ENCODE measurements around the gene COL9A3.

COL9A3 gene

DNA sequence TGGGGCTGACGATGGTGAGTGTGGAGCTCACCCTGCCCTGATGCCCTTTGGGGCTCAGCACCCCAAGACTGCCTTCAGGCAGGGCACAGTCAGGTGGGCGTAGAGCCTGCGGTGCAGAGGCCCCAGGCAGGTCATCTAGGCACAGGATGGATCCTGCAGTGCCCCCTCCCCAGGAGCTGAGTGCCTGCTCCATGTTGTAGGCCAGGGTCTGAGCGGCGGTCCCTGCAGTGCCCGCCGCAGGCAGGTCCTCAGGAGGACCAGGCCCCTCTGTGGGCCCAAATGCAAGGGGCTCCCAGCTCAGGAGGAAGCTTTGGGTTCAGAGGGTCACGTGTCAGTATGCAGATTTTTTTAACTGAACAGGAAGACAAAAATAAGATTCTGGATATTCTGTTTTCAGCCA, 17.8 kb upstream of the COL9A3 start:
- no peak for DNase-seq

DNA sequence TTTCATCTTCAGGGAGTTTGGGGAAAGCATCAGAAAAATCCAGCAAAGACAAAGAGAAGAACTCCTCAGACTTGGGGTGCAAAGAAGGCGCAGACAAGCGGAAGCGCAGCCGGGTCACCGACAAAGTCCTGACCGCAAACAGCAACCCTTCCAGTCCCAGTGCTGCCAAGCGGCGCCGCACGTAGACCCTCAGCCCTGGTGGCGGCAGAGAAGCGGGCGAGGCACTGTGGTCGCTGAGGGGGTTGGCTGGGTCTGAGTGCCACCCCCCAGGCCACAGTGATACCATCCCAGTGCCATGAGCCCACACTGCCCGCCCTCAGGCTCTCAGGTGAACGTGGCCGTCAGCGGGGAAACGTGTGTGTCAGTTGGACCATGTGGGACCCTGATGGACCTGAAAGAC, 17.4 kb upstream of the COL9A3 start:
- DNase-seq, result no peak

DNA sequence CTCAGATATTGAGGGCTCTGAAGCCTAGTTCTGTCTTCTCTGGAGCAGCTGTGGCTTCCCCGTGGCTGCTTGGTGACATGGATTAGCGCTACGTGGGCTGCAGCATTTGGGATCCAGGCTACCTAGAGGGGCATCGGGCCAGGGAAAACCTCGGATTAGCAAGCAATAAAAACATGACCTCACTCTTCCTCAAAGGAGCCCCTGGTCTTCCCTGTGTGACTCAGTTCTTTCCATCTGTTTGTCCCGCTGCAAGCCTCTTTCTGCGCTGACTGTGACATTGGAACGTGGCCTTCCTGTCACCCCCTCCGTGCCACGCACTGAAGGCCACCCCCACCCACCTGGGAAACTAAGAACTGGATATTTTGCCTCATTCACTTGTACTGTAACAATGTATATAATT, 17.0 kb upstream of the COL9A3 start:
- no peak for DNase-seq

DNA sequence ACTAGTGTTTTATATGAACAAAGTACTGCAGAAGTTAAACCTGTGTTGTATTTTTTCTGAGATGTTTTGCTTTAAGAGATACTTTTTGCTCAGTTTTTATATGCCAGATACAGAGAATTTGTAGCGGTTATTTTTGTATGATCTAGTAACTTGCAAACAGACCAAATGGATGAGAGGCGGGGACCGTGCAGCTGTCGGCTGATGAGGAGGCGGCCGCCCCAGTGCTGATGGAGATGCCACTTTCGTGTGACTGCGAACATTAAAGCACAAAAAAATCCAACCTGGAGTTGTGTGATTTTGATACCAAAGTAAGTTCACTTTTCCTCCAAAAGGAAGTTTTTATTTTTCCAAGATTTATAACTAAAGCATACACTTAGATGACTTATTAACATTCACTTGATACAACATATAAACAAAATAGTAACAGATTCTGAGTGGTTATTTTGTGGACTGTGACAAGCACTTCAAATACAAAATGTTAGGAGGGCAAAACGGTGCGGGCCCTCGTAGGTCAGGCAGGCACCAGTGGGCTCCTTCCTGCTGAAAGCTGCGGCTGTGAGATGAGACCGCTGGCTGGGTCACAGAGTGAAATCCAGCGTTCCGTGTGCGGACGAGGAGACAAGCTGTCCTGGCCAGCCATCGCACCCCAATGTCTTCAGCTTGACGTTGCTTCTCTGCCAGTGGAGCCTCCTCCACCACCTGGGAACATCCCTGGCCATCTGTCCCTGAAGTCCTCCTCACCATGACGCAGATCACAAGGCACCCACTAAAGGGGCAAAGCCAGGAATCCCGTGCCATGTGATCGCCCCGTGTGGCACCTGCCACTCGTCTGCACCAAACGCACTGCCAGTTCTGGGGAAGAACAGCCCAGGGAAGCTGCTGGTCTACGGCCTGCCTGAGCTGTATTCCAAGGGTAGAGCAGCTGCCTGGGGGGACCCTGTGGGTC, 16.3 kb upstream of the COL9A3 start:
- no peak for DNase-seq

DNA sequence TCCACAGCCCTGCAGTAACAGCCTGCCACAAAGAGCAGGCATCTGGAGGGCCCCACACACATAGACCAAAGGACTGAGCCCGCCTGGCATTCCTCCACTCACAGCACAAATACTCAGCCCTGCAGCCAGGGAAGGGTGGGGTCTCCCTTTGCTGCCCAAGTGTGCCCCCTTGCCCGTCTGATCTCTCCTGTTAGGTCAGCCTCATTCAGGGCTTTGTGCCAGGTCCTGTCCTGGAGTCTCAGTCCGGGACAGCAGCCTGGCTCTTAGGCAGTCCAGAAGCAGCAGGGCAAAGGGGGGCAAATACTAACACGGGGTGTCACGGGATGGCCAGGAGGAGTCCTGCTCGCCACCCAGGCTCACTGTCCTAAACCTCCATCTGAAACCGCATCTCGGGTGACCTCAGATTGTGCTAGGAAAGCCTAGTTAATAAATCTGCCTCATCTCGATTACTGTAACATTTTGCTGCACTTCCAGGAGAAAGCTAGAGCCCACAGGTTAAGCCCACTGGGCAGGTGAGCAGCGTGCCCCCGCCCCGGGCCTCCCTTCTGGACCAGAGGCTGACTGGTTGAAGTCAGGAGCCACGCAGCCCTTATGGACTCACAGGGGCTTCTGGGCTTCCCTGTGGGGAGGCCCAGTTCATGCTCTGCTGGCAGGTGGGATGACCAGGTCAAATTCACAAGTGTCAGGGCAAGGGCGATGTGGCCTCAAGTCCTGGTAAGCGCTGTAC, 15.4 kb upstream of the COL9A3 start:
- DNase-seq, result no peak

DNA sequence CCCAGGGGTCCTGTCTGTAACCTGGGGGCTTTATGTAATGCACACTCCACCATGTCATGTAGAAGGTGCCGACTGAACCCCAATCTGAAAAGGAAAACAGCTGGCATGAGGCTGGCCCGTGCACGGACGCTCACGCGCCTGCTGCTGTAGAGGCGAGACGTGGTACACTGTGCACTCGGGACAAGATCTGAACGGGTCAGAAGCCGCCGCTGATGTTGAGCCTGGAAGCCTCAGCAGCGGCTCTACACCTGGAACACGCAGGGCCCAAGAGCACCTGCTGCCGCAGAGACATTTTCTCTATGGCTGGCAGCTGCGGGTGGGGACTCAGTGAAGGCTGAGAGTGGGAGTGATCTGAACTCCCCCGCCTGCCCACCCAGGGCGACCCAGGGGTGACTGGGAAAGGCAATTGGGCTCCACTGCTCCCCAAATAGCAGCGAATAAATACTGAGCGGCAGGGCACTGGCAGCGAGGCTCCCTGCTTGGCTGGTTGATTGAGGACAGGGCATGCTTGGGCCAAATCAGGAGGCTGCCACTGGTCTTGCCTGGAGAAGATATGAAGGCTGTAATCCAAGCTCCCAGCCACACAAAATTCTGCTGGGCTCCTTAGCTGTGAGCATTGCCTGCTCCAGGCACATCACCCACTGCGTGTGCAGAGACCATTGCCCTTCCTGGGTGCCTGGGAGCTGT, 14.7 kb upstream of the COL9A3 start:
- no peak for DNase-seq

DNA sequence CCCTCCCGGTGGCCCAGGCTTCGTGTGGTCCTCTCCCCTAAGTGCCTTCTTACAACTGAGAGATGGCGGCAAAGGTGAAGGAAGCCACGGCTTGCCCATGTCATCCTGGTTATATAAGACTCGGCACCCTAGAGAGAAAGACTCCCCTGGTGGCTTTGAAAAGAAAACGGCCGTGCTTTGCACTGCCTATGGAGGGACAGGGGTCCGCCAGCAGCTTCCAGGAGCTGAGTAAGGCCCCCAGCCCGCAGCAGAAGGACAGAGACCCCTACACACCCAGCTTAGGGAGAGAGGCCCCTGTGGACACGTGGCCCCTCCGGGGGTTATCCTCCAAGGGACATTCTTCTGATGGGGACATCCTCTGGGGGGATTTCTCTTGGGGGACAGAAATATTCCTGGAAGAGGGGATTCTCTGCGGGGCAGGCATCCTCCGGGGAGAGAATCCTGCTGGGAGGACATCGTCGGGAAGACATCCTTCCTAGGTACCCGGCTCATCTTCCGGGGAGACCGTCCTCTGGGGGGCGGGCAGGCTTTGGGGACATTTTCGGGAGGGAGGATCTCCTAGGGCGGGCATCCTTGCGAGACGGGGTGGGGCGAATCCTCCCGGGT, 12.7 kb upstream of the COL9A3 start:
- DNase-seq, result no peak

DNA sequence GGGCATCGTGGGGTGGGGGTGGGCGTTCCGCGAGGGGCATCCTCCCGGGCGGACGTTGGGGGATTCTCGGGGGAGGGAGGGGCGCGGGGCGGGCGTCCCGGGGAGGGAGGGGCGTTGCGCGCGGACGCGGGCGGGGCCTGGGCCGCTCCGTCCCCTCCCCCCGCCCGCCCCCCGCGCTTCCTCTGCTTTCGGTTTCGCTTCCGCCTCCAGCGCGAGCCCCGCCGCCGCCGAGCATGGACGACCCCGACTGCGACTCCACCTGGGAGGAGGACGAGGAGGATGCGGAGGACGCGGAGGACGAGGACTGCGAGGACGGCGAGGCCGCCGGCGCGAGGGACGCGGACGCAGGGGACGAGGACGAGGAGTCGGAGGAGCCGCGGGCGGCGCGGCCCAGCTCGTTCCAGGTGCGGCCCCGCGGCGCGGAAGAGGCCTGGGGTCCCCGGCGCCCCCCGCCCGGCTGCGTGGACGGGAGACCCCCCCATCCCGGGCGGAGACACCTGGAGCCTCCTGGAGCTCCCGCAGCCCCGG, 12.2 kb upstream of the COL9A3 start, which contains the start of gene OGFR:
Gene OGFR (plus strand): TSS at position 209 of the 528 bp plus-strand sequence. CDS start 25 bp downstream, at position 234.
- peak in 1 of 2 donors; percentile 47 for DNase-seq

DNA sequence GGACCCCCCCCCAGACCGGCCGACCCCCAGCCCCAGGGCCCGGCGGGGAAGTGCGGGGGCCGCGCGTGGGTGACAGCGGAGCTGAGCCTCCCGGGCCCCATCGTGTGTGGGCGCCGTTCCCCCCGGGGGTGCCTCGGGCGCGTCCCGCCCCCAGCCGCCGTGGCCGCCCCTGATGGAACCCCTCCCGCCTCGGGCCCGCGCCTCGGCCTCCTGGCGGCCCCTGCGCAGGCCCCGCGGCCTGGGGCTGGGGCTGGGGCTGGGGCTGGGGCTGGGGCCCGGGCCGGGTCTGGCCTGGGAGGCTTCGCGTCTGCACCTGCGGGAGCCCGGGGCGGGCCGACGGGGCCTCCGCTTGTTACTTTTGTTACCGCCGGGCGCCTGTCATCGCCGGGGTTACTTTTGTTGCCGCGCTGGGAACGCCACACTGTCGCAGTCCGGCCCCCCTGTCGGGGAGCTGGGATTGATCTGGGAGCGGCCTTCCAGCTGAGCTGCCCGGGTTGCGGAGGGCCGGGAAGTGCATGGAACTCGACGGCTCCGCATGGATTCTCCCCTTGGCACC, 11.6 kb upstream of the COL9A3 start:
- no peak for DNase-seq

DNA sequence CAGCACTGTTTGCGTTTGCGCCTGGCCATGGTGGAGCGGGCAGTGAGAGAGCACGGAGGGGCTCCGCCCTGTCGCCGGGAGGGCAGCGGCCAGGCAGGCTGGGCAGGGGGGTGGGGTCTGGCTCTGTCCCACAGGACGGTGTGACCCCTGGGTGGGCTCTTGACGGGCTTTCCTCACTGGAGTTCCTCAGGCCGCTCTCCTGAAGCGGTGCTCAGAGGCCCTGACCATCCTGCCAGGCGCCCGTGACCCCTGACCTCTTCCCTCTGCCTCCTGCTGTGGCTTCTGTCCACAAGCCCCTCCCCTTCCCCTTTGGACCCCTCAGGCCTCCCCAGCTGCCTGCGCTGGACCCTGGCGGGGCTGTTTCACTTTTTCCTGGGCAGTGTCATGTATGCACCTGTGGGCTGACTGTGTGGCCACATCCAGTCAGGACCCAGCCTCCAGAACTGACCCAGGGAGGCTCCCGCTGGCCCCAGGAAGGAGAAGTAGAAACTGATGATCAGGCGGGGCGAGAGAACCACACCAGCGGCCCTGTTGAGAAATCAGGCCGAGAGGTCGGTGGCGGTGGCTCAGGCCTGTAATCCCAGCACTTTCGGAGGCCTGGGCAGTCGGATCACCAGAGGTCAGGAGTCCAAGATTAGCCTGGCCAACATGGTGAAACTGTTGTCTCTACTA, 11.0 kb upstream of the COL9A3 start:
- DNase-seq, result peak; percentile 78 to 81

DNA sequence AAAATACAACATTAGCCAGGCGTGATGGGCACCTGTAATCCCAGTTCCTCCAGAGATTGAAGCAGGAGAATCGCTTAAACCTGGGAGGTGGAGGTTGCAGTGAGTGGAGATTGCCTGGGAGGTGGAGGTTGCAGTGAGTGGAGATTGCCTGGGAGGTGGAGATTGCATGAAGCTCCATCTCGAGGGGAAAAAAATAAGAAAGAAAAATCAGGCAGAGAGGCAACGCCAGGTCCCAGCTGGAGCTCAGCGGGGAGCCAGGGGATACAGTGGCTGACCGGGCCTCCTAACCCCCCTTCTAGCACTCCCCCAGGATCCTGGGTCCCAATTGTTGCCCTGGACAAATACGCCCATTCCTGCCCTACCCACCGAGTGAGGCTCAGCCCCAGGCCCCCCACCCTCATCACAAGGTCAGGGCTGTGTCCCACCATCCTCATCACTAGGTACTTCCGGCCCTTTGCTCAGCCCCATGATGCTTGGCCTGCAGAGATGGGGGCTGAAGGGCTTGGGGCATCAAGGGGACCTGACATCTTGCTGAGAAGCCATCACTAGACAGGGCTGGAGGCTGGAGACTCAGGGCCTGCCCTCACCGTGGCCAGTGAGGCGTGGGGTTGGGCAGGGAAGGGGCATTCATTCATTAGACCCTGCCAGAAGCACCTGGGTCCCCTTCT, 10.3 kb upstream of the COL9A3 start:
- DNase-seq, result no peak

DNA sequence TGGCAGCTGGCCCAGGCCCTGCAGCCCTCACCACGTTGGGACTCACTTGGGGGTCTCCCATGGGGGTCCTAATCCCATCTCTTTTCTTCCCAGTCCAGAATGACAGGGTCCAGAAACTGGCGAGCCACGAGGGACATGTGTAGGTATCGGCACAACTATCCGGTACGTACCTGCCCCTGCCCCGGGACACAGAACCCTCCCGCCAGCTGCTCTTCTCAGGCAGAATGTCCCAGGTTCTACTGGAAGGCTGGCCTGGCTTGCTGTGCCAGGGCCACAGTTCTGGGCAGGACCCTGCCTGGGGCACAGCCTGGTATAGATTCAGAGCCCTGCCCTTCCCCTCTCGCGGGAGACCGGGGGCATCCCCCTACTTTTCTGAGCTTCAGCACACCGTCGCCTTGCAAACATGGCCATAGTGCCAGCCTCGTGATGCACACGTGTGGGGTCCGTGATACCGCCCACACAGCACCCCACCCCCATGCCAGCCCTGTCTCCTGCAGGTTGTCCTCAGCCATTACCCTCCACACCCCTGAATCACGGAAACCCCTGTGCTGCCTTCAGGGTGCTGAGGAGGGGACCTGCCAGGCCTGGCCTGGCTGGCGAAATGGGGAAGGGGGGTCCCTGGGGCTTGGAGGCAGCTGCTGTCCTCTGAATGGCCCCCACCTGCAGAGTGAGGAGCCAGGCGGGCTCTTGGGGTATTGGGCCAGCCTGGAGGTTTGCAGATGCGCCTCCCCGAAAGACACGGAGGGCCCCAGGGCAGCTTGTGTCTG, 9.2 kb upstream of the COL9A3 start:
- no peak for DNase-seq

DNA sequence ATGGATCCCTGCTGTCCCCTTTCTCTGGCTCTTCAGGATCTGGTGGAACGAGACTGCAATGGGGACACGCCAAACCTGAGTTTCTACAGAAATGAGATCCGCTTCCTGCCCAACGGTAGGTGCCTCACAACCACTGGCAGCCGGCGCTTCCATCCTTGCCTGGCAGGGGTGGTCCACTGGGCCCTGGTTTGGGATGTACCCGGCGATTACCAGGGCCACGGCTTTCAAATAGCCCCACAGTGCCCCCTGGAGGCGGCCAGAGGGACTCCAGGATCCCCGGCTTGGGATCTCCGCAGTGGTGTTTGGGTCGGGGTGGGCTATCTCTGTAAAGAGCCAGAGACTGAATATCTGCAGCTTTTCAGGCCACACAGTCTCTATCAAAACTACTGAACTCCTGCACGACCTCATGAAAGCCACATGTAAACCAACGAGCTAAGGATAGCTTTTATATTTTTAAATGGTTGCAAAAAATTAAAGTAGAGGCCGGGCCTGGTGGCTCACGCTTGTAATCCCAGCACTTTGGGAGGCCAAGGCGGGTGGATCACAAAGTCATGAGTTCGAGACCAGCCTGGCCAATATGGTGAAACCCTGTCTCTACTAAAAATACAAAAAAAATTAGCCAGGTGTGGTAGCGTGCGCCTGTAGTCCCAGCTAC, 8.5 kb upstream of the COL9A3 start:
- DNase-seq, result peak in 1 of 2 donors; percentile 81

DNA sequence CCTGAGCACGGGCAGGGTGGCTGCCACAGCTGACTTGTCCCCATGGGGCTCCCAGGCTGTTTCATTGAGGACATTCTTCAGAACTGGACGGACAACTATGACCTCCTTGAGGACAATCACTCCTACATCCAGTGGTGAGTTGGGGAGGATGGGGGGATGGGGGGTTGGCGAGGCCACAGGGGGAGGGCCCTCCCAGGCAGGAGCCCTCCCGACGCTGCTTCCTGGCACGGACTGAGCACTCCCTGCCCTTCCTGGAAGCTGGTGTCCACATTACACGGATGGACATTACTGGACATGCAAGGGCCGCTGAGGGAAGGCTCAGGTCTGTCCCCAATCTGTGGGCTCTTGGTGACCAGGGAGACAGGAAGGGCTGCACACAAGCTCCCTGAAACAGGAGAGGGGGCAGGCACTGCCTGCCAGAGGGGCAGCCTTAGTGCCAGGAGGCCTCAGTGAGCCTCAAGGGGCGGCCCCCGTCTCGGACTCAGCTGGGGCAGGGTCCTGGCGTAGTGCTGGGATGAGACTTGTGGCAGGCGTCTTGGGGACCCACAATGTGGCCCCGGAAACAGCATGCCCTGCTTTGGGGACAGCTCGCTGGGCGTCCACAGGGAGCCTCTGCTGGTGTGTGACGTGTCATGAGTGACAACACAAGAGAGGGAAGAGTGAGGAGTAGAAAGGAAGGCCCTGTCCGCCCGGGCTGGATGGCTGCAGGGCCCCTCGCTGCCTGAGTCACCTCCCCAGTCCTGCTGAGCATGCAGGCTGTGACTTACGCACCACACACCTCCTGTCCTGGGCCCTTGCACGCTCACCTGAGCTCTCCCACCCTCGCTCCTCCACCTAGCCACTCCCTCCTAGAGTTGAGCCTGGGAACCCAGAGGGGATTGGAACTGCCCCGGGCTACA, 7.1 kb upstream of the COL9A3 start:
- DNase-seq, result no peak

DNA sequence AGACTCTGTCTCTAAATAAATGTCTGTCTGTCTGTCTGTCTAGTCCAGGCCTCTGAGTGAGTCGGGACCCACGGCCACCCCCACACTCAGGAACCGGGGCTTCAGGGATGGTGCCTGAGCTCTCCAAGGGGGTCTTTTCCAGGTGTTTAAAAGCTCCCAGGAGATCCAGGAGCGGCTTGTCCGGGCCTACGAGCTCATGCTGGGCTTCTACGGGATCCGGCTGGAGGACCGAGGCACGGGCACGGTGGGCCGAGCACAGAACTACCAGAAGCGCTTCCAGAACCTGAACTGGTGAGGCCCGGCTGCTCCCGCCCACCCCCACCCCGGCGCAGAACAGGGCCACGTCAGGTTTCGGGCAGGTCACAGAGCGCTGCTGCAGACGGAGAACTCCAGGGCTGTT, 5.5 kb upstream of the COL9A3 start:
- DNase-seq, result no peak

DNA sequence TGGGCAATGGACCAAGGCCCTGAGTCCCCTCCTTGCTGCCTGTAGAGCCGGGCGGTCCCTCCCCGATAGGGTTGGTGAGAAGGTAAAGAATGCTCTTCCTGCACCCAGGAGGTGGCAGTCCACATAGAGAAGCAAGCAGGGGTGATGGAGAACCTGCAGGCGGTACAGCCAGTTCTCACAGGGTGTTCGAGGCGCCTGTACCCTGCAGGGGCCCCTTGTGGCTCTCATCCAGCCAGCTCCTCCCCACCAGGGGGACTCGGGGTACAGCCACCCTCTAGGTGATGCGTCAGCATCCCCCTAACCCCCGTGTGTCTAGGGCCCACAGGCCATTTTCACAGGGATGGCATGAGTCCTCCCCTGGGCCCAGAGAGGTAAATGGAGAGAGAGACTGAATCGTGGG, 5.1 kb upstream of the COL9A3 start:
- DNase-seq, result no peak

DNA sequence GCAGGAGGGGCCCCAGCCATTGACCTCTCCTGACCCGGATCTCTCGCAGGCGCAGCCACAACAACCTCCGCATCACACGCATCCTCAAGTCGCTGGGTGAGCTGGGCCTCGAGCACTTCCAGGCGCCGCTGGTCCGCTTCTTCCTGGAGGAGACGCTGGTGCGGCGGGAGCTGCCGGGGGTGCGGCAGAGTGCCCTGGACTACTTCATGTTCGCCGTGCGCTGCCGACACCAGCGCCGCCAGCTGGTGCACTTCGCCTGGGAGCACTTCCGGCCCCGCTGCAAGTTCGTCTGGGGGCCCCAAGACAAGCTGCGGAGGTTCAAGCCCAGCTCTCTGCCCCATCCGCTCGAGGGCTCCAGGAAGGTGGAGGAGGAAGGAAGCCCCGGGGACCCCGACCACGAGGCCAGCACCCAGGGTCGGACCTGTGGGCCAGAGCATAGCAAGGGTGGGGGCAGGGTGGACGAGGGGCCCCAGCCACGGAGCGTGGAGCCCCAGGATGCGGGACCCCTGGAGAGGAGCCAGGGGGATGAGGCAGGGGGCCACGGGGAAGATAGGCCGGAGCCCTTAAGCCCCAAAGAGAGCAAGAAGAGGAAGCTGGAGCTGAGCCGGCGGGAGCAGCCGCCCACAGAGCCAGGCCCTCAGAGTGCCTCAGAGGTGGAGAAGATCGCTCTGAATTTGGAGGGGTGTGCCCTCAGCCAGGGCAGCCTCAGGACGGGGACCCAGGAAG, 4.5 kb upstream of the COL9A3 start:
- DNase-seq, result peak in 1 of 2 donors; percentile 48

DNA sequence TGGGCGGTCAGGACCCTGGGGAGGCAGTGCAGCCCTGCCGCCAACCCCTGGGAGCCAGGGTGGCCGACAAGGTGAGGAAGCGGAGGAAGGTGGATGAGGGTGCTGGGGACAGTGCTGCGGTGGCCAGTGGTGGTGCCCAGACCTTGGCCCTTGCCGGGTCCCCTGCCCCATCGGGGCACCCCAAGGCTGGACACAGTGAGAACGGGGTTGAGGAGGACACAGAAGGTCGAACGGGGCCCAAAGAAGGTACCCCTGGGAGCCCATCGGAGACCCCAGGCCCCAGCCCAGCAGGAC, 4.0 kb upstream of the COL9A3 start:
- no peak for DNase-seq

Data from inflammatory macrophage treated with lipopolysaccharide for 1 hour (primary cell).